Measurements from ENCODE around the gene GRHL1.

DNA sequence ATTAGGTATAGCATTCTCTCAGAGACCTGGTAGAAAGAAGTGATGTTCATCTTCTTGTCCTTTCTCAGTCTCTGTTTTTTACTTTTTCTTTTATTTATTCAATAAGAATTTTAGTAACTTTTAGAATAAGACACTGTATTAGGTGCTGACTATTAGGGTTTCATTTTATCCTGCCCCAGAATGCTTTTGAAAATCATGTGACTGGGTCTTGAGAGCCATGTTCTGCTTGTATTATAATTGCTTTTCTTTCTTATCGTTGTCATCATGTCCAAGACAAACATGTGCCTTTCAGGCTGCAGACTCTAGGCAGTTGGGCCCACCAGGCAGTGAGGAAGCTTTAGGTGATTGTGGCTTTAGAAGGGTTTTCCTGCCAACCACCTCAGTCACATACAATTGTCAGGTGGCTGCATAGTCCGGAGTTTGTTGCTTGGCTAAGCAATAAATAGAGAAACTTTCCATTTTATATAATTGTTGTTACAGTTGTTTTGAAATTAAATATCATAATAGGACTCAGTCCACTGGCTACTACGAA lies 15.1 kb downstream of the GRHL1 start:
- TF ChIP-seq, protein P1, sequence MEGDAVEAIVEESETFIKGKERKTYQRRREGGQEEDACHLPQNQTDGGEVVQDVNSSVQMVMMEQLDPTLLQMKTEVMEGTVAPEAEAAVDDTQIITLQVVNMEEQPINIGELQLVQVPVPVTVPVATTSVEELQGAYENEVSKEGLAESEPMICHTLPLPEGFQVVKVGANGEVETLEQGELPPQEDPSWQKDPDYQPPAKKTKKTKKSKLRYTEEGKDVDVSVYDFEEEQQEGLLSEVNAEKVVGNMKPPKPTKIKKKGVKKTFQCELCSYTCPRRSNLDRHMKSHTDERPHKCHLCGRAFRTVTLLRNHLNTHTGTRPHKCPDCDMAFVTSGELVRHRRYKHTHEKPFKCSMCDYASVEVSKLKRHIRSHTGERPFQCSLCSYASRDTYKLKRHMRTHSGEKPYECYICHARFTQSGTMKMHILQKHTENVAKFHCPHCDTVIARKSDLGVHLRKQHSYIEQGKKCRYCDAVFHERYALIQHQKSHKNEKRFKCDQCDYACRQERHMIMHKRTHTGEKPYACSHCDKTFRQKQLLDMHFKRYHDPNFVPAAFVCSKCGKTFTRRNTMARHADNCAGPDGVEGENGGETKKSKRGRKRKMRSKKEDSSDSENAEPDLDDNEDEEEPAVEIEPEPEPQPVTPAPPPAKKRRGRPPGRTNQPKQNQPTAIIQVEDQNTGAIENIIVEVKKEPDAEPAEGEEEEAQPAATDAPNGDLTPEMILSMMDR (IDR thresholded peaks at IDR 0.05; ENCODE audit: borderline replicate concordance, extremely low read depth, low read length, poor library complexity, severe bottlenecking): no peak
- no peak for TF ChIP-seq EZH2 (IDR thresholded peaks at IDR 0.05; ENCODE audit: borderline replicate concordance, low read depth, low read length, severe bottlenecking)

Measured in DND-41 (cell line).